Activated T-helper 1 cell treated with anti-CD3 and anti-CD28 coated beads, Interleukin-2, amount 50 U/mL, for 16 hours (primary cell): Measurements from ENCODE around the gene CES3.
A peak's percentile ranks its signal among the peaks of the same experiment; 100 is the strongest.

Experiments
- DNase-seq, 2 donors: peaks; one replicate each; pipeline ENCODE4 v3.0.0-alpha.2; 2020; ENCODE audit warnings: low read depth in 1 of 2, low spot score in 1 of 2

CES3 gene

GRCh38 chr16:66961065-66961744, at the start of gene CES3:
CES3 (plus strand) TSS chr16:66961266; CDS start chr16:66961308, 42 bp downstream.
- peak; percentile 19 to 20 for DNase-seq

- DNase-seq: no peak
Measured at GRCh38 chr16:66911801-66912200, 49.3 kb upstream of the CES3 start.

DNA sequence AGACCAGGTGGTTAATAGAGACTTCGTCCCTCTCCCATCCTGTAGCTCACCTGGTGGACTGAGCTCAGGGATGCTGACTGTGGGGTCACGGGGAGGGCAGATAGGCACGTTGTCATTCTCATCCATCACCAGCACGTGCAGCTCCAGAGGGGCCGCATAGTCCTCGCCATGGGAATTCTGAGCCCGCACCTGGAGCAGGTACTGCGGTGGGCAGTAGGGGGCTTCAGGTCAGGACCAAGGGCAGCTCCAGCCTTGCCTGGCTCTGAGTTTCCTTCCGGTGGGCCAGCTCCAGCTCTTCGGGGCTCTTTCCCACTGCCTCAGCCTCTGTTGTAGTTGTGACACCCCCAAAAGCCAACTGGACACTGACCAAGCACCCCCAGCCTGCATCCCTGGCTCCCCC, 48.0 kb upstream of the CES3 start:
- no peak for DNase-seq

- DNase-seq: no peak
Measured at GRCh38 chr16:66913711-66914110, 47.4 kb upstream of the CES3 start.

DNA sequence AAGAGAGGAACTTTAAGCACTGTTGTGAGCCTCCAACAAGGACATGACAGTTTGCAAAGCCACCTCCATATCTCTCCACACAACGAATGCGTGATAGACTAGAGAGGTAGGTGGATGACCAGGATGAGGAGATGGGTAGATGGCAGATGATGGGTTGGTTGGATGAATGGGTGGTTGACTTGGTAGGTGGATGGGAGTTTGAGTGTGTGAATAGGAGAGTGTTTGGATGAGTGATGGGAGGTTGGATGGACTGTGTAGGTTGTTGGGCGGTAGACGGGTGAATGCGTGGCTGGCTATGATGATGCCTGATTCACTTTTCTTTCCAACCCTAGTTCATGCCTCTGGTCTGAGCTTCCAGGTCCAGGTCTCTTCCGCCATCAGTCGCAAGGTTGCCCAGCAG, 46.5 kb upstream of the CES3 start:
- DNase-seq: no peak

DNA sequence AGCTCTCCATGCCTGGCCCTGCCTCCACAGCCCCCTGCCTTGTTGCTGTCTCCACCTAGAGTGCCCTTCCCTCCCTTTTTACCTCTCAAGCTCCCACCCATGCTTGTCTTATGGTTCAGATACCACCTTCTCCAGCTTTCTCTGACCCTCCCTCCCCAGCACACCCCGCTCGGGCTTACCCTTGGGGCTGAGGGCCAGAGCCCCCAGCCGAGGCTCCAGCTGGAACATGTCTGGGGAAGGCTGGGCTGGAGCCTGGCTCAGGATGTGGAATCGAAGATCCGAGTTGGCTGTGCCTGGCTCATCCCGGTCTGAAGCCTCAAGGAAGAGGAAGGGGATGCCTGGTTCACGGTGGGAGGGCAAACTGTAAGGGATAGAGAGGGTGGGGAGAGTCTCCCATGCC, 46.0 kb upstream of the CES3 start:
- DNase-seq: no peak

GRCh38 chr16:66916518-66916917, 44.5 kb upstream of the CES3 start:
- DNase-seq: no peak

DNA sequence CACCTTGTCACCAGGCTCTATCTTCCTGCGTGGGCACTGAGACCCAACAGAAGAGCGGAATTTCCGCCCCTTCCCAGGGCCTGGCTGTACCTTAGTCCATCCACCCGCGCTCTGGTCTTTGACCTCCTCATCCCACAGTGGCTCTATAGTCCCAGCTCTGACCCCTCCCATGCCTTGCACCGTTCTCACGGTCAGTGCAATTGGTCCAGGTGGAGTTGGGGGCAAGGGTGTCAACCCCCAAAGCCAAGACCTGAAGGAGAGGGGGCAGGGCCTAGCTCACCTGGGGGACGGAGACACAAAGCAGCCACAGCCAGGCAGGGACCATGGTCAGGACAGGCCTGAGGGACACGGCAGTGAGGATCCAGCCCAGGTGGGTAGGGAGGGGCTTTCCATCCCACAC, 43.3 kb upstream of the CES3 start:
- no peak for DNase-seq

- DNase-seq: no peak
Measured at GRCh38 chr16:66918355-66918754, 42.7 kb upstream of the CES3 start.

- DNase-seq: no peak
Measured at GRCh38 chr16:66918803-66919568, 42.1 kb upstream of the CES3 start, which contains the start of gene CDH16. CDH16 (minus strand) TSS chr16:66918885; CDS start chr16:66918065, 820 bp downstream.

DNA sequence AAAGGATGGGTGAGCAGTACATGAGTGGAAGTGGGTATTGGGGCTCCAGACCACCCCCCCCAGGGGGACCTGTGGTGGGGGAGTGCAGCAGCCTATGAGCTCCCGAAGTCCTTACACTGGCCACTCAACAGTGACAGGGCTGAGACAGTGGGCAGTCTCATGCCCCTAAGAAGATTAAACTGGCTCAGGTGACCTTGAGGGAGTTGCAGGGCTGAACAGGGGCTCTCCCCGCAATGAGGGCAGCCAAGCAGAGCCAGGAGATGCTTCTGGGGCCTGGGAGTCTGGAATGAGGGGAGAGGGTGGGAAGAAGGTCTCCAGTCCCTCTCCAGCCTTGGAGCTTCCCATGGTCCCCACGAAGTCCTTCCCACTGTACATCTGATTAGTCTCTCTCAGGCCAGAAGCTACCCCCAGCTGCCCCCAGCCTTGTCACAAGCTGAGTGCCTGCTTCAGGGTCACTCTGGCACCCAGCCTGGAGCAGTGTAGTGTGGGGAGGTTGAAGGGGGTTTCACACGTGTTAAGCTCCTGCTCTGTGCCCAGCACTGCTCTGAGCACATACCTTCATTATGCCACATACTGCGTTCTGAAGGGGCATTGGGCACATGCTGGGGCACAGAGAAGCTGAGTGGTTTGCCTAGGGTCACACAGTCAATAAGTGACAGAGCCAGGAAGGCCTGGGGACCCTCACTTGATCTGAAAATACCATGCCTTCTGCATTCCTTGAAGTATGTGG, 41.3 kb upstream of the CES3 start:
- no peak for DNase-seq

- no peak for DNase-seq
Measured at GRCh38 chr16:66920299-66920590, 40.8 kb upstream of the CES3 start.

GRCh38 chr16:66920924-66921680, 40.0 kb upstream of the CES3 start:
- no peak for DNase-seq

DNA sequence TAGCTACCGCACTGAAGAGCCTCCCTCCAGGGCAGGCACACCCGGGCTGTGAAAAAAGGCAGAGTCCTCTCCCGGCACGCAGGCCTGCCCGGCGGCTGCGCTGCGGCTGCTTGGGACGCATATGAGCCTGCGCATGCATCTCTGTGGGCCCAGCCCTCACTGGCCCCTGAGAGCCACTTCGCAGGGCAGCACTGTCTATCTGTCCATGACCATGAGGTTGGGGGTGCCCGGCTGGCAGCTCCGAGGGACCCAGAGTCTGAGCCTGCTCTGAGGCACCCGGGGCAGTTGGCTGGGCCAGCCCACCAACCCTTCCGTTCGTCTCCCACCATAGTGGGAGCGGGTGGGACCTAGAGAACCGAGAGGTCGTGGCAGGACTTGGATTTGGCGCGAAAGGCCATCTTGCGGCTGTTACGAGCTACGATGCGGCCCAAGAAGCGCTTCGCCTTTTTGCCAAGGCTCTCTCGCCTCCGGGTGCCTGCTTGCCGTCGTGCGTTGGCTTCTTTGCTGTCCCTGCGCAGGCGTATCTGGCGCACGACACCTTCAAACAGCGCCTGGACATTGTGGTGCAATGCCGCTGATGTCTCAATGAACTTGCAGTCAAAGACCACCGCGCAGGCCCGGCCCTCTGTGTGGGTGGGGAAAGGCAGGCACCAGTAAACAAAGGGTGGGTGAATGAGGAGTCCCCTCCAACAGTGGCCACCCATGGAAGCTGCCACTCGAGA, 39.2 kb upstream of the CES3 start:
- no peak for DNase-seq

- DNase-seq: no peak
Measured at GRCh38 chr16:66923247-66923731, 37.8 kb upstream of the CES3 start.

DNA sequence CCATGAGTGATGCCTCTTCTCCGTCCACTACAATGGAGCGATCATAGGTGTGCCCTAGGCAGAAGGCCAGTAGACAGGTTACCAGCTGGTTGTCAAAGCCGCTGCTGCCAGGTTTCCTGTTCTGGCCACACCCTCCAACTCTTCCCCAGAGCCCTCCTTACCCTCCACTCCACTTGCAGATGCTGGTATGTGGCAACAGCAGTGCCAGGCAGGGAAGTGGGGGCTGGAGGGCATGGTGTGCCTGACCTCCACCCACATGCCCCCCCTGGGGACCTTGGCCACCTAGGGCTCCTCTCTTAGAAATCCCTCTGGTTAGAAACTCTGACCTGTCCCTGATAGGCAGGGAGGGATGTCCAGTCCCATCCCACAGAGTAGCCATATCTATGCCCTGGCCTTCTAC, 37.2 kb upstream of the CES3 start:
- no peak for DNase-seq

DNA sequence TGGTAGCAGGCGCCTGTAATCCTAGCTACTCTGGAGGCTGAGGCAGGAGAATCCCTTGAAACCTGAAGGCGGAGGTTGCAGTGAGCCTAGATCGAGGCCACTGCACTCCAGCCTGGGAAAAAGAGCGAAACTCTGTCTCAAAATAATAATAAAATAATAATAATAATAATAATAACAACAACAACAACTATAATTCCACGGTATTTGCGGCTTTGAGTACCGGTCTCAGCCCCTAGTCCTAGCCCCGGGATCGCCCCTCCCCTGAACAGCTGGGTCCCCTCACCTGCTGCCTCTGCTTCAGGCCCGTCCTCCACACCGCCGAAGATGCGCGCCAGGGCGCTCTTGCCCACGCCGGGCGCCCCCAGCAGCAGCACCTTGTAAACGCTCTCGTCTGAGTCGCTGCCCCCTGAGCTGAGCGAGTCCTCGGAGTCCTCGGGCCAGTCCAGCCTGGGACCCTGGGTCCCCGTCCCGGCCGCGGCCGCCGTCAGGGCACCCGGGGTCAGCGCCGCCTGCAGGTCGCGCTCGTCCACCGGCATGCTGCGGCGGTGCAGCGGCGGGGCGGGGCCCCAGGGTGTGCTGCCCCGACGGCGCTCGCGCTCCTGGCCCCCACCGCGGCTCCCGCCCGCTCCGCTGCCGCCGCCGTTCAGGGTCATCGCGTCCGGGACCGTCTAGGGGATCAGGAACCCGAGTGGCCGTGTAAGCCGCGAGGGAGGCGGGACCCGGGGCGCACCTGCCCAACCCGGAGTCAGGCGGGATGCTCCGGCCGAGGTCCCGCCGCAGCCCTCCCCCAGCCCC, 36.3 kb upstream of the CES3 start:
- peak in 1 of 2 donors; percentile 21 for DNase-seq

- DNase-seq: no peak
Measured at GRCh38 chr16:66925322-66925840, 35.7 kb upstream of the CES3 start, which contains the start of gene RRAD. RRAD (minus strand) TSS chr16:66925535; CDS start chr16:66925179, 356 bp downstream.

DNA sequence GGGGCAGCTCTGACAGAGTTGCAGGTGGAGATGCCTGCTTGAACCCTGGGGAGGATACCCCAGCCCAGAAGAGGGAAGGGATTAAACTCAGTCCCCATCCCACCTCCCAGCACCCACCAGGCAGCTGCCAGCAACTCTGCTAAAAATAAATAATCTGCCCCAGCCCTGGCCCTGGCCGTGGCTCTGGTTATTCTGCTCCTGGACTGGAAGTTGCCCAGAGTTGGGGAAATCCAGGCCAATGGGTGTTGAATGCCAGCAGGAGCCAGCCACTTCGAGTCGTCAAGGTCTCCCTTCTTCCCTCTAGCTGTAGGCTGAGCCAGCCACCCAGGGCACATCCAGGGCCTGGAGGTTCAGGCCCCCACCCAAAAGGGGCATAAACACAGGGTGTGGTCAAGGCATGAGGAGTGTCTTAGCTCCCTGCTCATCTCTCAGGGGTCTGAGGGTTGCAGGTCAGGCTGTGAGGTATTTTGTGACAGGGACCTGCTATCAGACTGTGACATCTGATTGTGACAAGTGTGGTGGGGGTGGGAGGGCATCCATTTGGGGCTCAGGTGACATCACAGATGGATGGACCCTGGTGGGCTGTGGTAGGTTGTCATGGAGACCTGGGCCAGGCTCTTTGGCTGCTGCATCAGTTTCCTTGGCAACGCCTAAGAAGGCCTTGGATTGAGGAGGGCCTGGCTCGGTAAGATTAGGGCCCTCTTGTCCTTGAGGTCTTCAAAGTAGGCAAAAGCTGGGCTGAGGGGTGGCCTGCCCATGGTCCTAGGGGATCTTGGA, 34.7 kb upstream of the CES3 start:
- DNase-seq: no peak
